Right ventricle myocardium superior (tissue), 1 donor: ENCODE data around the gene RAI1. TPM values are rescaled to one million over a fixed set of nuclear protein-coding genes. Genes with fewer than 3 reads are reported as not detected.

Source experiments
- ATAC-seq: fragments of 200-7000 bp; cut with Tn5 transposase; one replicate; pipeline ENCODE4 v1.9.1; 2020; ENCODE audit warnings: mild to moderate bottlenecking; ENCODE audit not compliant: poor library complexity
- DNase-seq: peaks from one replicate; pipeline ENCODE4 v3.0.0-alpha.2; 2020
- intact Hi-C: fragments of 100-400 bp; cut with DNase I; formaldehyde crosslinking; loops from one replicate; pipeline ENCODE4 v1.11.2; 2022
- total RNA-seq: library from RNA; stranded (reverse); fragmentation: NEBNext Ultra II Directional; extraction: Animal tissue kit (Norgen Biotek cat#: 25700); gene quantifications from one replicate; pipeline ENCODE4 v1.2.1, GENCODE V29; 2021
- donor health status: DM: no; HTN: yes; CAD: no; lungs with severe emphysema.

The RAI1 gene
- total RNA-seq, 1 donor from 2014 or later, result 28.3 TPM

- intact Hi-C loops, result loop anchor here (1.0 to 5.0 kb wide), 2 partner anchors 49 to 111 kb away; no protein-coding TSS in a partner anchor
- DNase-seq (no peak), ATAC-seq (no peak)
These were observed 129.6 kb downstream of the RAI1 start for GRCh38 chr17:17810895-17811248.

GRCh38 chr17:17811381-17812210, 130.3 kb downstream of the RAI1 start:
- no peak for DNase-seq
- ATAC-seq, result no peak
- intact Hi-C loops, result loop anchor here (1.0 to 5.0 kb wide), 2 partner anchors 49 to 111 kb away; no protein-coding TSS in a partner anchor

- intact Hi-C loops, result loop anchor here (5.0 kb wide), 1 partner anchor 110 kb away; no protein-coding TSS in a partner anchor
- peak; percentile 55 for ATAC-seq
- peak; percentile 87 for DNase-seq
These were observed 131.2 kb downstream of the RAI1 start for GRCh38 chr17:17812211-17813054.

- intact Hi-C loops, result loop anchor here (5.0 kb wide), 1 partner anchor 109 kb away; no protein-coding TSS in a partner anchor
- DNase-seq (no peak), ATAC-seq (no peak)
These were observed 131.9 kb downstream of the RAI1 start for GRCh38 chr17:17813055-17813724.

- intact Hi-C loops, result loop anchor here (5.0 kb wide), 1 partner anchor 109 kb away; no protein-coding TSS in a partner anchor
- DNase-seq, result no peak
- ATAC-seq, result no peak
These were observed 132.5 kb downstream of the RAI1 start for GRCh38 chr17:17813725-17814095.

- no peak for ATAC-seq
- intact Hi-C loops, result loop anchor here (5.0 kb wide), 1 partner anchor 108 kb away; no protein-coding TSS in a partner anchor
- no peak for DNase-seq
These were observed 133.2 kb downstream of the RAI1 start for GRCh38 chr17:17814162-17815061.

GRCh38 chr17:17815062-17815406, 133.8 kb downstream of the RAI1 start:
- intact Hi-C loops, result no loop called here
- ATAC-seq (peak; percentile 51), DNase-seq (peak; percentile 67)

GRCh38 chr17:17815436-17816200, 134.4 kb downstream of the RAI1 start:
- DNase-seq, result no peak
- intact Hi-C loops, result no loop called here
- peak; percentile 14 for ATAC-seq

- intact Hi-C loops, result no loop called here
- DNase-seq (no peak), ATAC-seq (peak; percentile 9)
These were observed 135.1 kb downstream of the RAI1 start for GRCh38 chr17:17816240-17816814.

- intact Hi-C loops, result no loop called here
- DNase-seq (no peak), ATAC-seq (no peak)
These were observed 135.7 kb downstream of the RAI1 start for GRCh38 chr17:17816831-17817551.

GRCh38 chr17:17817552-17817947, 136.3 kb downstream of the RAI1 start:
- intact Hi-C loops, result no loop called here
- DNase-seq (no peak), ATAC-seq (no peak)

GRCh38 chr17:17818088-17818526, 136.8 kb downstream of the RAI1 start:
- intact Hi-C loops, result no loop called here
- DNase-seq (no peak), ATAC-seq (no peak)

GRCh38 chr17:17819111-17819510, 137.9 kb downstream of the RAI1 start:
- no peak for DNase-seq
- ATAC-seq, result no peak
- intact Hi-C loops, result no loop called here

GRCh38 chr17:17819561-17819995, 138.3 kb downstream of the RAI1 start:
- intact Hi-C loops, result no loop called here
- no peak for ATAC-seq
- peak; percentile 82 for DNase-seq

- DNase-seq (no peak), ATAC-seq (no peak)
- intact Hi-C loops, result loop anchor here (5.0 kb wide), 1 partner anchor 37 kb away; no protein-coding TSS in a partner anchor
These were observed 138.8 kb downstream of the RAI1 start for GRCh38 chr17:17820046-17820445.

GRCh38 chr17:17820463-17821158, 139.4 kb downstream of the RAI1 start:
- intact Hi-C loops, result loop anchor here (5.0 kb wide), 1 partner anchor 37 kb away; no protein-coding TSS in a partner anchor
- no peak for DNase-seq
- no peak for ATAC-seq
